ENCODE results near the gene PLPPR5.

DNA sequence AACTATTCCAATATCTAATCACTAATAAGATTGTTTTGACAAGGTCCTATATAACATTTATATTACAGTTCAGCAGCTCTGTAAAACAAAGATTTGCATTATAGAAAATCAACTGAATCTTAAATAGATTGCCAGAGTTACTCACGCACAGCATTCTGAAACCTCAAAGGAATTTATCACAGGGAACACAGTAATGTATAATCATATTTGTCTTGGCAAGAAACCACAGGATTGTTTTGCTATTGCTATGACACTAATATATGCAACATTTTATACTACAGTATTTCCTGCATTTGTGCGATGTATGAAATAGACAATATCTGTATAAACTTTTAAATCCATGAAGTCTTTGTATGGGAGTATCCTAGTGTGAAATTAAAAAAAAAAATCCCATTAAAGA, 101.4 kb downstream of the PLPPR5 start:
- TF ChIP-seq, protein P1, sequence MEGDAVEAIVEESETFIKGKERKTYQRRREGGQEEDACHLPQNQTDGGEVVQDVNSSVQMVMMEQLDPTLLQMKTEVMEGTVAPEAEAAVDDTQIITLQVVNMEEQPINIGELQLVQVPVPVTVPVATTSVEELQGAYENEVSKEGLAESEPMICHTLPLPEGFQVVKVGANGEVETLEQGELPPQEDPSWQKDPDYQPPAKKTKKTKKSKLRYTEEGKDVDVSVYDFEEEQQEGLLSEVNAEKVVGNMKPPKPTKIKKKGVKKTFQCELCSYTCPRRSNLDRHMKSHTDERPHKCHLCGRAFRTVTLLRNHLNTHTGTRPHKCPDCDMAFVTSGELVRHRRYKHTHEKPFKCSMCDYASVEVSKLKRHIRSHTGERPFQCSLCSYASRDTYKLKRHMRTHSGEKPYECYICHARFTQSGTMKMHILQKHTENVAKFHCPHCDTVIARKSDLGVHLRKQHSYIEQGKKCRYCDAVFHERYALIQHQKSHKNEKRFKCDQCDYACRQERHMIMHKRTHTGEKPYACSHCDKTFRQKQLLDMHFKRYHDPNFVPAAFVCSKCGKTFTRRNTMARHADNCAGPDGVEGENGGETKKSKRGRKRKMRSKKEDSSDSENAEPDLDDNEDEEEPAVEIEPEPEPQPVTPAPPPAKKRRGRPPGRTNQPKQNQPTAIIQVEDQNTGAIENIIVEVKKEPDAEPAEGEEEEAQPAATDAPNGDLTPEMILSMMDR (IDR thresholded peaks at IDR 0.05): no peak
- no peak for TF ChIP-seq POLR2A (IDR thresholded peaks at IDR 0.05)
- TF ChIP-seq POLR2AphosphoS5 (IDR thresholded peaks at IDR 0.05): no peak

All from transverse colon (tissue), 4 donors.